GM21360 (cell line): ENCODE data around the gene ROR2.

Experiments
- ATAC-seq: cut with Tn5 transposase; IDR thresholded peaks from one replicate; pipeline ENCODE4 v1.9.1; 2021; ENCODE audit warnings: mild to moderate bottlenecking, moderate library complexity; ENCODE audit not compliant: unreplicated experiment

ROR2 gene

DNA sequence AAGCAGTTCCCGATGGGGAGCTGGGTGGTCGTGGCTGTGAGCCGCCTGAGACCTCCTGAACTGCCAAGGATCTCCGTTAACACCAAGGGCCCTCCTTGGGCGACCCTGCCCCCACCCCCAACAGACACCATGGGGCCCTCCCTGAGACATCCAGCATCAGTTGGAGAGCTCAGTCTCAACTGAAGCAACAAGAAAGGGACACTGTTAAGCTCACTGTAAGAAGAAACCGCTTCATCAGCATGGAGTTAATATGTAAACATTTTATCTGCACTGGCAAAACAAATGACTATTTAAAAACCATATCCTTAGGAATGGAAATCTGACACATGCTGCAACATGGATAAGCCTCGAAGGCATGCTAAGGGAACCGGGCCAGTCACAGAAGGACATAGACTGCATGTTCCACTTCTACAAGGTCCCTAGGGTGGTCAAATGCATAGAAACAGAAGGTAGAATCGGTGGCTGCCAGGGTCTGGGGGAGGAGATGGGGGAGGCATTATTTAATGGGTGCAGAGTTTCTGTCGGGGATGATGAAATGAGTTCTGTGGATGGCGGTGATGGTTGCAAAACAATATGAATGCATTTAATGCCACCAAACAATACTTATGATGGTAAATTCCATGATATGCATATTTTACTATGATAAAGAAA is 47.4 kb downstream of the ROR2 start:
- no peak for ATAC-seq

DNA sequence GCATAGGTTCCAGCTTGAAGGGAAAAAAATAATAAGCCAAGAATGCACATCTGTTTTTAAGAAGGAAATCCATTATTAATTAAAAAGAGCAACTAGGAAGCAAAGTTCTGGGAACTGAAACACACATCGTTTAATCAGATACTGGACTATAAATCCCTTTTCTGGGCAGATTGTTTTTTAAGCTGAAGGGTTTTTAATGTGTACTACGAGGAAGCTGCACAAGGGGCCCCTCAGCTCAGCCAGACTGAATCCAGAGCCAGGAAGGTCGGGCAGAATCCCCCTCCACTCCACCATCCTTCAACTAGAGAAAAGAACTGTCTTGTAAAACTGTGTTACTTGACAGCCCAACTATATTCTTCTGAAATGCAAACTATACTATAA is 49.2 kb downstream of the ROR2 start:
- no peak for ATAC-seq

DNA sequence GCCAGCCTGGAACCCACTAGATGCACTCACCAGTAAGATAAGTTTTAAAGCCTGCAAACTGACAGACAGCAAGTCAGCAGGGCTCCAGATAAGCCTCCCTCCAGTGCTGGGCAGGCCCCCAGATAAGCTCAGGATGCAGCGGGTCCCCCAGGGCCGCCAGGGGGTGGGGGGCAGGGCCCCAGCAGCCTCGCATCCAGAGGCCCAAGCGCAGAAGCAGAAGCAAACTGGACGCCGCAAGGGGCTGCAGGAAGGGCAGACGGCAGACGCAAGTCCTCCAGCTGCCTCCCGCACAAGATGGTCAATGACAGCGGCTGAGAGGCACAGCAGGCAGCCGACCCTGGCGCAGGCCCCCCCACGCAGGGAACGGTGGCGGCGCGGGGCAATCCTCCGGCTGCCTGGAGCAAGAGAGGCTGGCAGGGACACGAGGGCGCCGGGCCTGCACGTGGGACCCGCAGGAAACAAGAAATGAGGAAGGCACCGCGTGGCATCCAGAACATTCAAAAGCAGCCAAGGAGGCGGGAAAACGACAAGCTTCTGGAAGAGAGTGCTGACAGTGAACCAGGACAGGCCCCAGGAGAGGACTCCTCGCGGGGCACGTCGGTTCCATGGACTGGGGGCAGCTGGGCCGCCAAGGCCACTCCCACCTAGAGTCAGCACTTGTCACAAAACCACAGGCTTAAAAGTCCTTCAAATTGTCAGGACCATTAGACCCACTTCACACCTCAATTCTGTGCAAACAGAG is 49.8 kb downstream of the ROR2 start:
- no peak for ATAC-seq

DNA sequence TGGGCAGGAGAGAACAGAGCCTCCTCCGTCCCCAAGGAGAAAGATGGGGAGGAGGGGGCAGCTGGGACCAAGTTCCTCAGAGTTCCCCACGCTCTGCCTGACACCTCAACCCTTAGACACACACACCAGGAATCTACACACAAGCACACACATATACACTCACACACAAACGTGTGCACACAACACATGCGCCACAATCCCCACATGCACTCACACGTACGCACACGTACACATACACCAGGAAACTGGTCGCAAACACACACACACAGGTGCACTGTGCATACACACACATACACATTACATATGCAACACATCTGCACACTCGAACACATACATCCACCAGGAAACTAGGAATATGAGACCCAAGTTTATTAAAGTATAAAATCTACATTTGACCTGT is 50.4 kb downstream of the ROR2 start:
- ATAC-seq: no peak

DNA sequence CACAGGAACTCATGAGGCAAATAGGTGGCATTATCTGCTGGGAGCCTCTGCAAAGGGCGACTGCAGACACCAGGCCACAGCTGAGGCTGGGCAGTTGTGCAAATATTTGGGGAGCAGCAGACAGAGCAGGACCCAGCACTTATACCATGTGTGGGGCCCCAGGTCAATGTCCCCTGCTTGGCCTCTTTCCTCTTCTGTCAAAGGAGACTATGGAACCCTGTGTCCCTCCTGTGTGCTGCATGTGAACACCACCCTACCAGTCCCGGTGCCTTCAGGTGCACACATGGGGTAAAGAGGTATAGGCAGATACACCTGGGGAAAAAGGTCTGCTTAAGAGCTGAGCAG is 50.8 kb downstream of the ROR2 start:
- no peak for ATAC-seq

DNA sequence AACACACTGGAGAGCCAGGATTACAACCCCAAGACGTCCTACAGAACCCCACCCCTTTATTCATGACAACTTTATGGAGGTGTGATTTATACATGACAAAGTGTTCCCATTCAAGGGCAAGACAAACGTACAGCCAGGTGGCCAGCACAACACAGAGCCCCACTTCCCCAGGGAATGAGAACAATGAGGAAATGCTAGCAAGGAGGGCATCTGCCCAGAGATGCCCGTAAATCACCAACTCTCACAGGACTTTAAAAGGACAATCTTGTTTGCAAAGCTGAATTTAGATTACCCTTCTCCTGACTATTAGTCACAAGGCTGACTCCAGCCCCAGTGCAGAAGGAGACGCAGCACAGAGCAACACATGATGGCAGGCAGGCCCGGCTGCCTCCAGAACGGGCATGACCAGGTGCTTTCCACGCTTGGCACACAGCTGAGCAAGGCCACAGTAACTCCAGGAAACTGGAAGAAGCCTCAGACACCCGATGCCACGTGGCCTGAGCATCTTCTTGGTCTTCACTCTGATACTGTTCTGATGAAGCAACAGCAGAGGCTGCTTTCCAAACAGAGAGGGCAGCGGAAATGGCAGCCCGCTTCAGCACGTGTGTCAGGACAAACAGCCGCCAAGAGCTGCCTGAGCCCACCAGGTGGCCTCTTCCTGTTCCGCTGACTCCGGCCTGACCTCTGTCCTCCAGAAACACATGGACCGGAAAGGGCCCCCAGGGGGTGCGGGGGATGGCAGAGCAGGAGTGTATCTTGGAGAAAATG is 51.4 kb downstream of the ROR2 start:
- no peak for ATAC-seq

DNA sequence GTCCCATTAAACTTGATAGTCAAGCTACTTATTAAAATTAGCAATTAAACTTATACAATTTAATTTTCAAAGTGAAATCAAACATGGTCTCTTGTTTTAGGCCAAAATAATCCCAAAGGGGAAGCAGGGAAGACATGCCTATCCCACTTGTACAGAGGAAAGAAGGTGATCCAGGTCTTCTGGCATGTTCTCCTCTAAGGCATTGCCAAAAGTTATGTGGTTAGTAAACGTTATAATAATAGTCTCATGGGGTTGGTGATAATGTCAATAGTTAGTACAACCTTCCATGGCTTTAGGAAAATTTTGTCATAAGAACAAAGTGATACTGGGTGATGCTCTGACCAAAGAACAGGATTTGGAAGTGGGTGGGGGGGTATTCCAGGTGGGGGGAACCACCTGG is 52.8 kb downstream of the ROR2 start:
- ATAC-seq: no peak

DNA sequence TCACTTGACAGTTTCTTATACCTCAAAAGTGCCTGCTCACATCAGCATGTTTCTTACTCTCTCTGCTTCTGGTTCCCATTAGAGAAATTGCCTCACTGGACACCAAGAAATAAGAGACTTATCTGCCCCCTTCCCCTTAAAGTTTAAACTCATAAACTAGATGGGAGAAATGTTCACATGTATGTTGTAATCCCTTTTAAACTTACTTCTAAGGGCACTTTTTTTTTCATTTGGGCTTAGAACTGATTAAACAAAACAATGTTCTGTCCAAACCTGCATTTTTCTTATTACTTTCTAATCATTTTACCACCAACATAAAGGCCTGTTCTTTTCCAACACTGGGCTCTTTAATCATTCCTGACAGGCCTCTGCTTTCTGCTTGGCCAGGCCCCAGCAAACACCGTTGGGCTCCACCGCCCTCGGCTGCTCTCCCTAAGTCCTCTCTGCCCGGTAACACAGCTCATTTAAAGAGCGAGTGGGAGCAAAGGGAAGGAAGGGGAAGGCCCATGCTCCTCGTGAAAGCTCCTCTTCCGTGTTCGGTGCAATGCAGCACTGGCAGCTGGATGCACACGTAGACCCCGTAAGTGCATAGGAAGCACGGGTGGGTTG is 53.4 kb downstream of the ROR2 start:
- ATAC-seq: no peak

DNA sequence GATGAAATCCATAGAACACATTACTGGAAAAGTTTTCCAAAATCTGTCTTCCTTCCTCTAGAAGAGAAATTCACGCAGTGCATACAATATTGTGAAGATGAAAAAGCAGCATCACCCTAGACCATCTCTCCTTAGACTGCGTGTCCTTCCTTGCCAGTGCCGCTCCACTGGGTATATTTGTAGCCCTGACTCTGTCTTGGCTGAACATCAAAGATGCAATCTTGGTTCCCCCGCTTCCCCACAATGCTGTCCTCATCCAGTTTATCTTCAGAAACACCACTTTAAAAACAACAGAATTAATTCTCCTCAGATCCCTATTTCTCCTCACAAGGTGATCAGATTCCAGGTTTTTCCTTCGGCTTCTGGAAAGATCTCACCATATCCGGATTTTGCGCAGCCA is 53.9 kb downstream of the ROR2 start:
- ATAC-seq: no peak

DNA sequence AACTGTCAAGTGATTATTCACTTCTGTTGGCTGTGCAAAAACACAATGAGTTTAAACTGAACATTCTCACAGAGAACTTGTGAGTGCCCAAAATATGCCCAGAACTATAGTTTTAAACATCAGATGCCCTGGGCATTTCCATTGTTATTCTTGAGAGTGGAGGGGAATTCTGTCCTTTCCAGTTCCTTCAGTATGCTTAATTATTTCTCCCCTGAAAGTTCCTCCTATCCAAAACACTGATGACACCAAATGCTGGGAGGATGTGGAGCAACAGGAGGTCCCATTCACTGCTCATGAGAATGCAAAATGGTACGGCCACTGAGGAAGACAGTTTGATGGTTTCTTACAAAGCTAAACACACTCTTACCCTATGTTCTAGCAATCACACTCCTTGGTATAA is 55.5 kb downstream of the ROR2 start:
- ATAC-seq: no peak

DNA sequence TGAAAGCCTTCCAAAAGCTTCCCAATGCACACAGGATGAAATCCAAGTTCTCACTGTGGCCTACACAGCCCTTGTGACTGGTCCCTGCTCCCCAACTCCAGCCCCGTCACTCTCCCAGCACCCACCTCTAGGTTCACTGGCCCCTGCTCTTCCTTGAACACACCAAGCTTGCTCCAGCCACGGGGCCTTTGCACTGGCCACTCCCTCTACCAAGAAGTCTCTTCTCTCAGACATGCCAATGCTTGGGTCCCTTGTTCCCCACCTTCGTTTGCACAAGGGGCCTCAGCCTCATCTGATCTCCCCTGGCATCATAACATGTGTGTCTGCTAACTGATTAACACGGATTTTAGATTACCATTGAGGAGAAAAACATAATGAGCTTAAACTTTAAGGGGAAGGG is 56.0 kb downstream of the ROR2 start:
- ATAC-seq: no peak

DNA sequence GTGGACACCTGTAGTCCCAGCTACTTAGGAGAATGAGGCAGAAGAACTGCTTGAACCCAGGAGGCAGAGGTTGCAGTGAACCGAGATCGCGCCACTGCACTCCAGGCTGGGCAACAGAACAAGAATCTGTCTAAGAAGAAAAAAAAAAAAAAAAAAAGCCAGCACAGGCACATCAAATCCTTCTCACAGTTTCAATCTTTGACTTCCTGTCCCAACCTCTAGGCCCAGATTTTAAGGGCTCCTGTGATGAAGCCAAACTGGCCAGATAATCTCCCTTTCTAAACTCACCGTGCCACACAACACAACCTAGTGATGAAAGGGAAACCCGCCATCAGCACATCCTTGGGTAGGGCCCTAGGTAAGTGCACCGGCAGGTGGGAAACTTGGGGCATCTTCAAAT is 58.1 kb downstream of the ROR2 start:
- ATAC-seq: no peak

DNA sequence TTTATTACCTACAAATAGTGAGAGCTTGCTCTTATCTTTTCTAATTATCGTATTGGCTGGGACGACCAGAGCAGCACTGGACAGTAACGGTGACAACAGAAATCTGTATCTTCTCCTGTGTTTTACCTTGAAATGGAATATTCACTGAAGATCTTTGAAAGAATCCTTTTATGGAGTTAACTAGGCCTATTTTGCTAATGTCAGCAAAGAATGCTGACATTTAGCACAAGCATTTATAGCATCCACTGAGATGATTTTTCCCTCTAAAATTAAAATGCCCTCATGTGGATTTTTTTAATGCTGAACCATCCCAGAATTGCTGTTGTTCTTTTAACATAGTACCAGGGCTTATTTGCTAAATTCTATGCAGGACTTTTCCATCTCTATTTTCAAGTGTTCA is 59.4 kb downstream of the ROR2 start:
- ATAC-seq: no peak

DNA sequence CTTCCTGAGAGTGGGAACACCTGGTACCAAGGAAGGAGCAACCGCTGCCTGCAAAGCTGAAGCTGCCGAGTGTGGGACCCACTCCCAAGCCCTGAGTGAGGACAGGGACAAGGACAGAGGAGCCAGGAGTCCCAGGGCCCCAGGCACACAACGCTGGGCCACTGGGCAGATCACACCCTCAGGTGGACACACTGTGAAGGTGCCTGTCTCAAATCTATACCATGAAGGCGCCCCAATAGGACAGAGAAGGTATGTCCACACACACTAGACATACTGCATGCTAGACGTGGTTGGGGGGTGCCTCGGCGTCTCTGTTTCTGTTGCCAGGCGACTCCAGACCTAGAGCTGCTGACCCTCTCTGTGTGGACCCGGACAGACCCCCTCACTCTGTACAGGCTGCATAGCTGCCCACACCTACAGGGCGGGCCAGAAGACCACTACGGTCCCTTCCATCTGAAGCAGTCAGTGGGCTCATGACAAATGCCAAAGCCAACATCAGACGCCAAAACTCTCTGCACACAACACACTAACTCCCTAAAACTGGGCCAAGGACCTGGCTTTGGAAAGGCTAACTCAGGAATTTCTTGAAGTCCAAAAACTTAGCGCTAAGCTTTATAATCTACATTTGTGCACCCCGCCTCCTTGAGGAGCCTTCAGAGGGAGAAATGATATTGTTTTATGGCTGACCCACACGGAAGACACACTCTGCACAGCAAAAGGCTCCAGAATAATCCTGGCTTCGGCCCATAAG is 60.7 kb downstream of the ROR2 start:
- ATAC-seq: no peak

DNA sequence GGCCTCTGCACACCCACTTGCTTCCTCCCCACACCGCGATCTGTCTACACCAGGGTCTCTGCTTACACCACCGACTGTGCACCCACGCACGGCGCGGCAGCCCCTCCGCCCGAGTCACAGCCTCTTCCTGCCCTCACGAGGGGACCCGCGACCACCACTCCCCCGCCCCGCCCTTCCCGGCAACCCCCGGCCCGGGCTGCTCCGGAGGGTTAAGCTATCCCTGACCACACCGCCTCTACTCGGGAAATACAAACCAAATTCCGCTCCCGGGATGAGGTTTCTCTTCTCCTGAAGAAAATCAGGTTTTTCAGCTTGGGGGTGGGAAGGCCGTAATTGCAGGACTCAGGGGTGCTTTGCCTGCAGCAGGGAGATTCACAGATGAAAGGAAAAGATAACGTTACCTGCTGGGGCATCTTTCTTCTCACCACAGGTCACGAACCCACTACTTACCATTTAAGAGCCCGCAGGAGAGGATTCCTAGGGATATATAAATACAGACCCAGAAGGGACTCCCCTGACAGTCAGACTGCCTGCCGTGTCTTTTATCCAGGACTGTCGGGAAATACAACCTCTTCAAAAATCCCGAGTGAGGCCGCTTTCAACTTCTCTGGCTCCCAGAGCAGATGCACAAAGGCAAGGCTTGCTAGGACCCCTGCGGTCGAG is 63.5 kb downstream of the ROR2 start:
- ATAC-seq: no peak

DNA sequence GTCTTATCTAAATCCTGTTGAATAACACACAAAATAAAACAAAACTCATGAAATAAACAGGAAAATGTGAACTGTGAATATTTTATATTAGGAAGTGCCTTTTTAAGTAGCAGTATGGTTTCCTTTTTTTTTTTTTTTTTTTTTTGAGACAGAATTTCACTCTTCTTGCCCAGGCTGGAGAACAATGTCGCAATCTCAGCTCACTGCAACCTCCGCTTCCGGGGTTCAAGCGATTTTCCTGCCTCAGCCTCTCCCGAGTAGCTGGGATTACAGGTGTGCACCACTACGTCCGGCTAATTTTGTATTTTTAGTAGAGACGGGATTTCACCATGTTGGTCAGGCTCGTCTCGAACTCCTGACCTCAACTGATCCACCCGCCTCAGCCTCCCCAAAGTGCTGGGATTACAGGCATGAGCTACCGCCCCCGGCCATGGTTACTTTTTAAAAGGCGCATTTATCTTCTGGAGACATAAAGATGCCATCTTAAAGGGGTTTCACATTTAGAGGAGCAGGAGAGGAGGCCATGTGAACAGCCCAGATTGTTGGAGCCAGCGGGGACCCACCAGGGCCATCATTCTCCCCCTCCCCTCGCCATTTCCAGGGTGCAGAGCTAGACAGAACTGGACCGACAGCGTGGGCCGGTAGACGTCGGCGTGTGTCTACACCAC is 64.1 kb downstream of the ROR2 start:
- no peak for ATAC-seq

DNA sequence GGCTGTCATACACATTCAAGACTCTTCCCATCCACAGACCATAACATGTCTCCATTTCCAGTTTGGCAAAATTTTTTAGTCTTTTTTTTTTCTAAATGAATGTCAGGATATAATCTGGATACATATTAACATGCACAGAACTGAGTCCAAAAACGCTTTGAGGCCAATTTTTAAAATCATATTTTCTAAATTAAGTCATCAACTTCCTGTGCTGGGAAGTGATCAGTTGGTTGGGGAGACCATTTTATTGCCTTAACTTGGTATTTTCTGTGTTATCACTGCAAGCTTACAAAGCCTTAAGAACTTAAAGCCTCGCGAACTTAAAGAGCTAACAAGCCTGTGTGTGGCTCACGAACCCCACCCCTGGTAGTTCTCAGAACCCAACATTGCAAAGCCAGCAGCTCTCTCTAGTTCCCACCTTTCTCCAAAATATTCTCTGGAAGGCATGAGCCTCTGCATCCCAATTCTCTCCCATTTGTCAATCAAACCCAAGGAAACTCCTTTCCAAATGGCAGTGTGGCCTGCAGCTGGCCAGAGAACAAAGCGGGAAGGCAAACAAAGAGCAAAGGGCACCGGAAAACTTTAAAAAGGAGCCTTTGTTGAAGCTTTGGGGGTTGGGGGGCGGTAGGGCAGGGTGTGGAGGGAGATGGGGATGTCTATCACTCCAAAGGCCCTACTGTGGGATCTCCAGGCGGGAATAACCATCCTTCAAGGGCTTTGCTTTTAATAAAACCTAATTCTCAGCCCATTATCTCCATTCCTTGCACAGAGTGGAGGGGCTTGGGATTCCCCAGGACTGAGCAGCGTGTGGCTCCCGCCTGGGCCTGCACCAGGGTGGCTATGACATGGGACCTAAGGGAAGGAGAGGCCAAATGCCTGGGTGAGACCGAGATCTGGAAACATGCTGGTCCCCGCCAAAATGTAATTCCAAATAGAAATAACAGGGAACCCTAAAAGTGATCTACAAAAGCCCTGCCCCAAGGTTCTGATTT is 65.0 kb downstream of the ROR2 start:
- no peak for ATAC-seq

DNA sequence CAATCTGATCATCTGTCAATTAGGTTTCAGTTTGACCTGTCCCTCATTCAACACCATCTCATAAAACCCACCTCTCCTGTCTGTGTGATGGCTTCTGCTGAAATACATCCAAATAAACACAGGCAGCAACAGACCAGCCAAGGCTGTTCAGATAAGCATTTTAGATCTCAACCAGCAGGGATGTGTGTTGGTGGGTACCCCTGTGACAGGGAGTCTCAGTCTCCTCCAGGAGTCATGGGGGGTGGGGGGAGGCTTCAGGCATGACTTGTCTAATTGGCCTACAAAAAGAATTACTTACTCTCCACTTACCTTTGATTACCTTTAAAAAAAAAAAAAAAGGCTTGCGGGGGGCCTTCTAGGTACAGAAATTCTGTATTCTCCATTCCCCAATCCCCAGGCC is 65.9 kb downstream of the ROR2 start:
- no peak for ATAC-seq

DNA sequence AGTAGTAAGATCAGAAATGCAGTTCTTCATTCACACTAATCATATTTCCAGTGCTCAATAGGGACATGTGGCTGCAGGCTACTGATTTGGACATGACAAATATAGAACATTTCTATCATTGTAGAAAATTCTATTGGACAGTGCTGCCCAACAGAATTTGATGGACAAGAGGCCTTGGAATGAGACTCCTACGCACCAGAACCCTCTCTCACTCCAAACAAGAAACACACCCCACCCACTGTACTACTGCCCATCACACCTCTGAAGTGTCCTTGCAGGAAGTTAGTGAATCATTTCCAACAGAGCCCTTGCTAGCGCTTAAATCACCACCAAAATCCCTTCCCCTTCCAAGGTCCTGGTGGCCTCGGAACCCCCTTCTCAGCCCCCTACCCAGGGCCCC is 66.5 kb downstream of the ROR2 start:
- no peak for ATAC-seq
